H1 (cell line): ENCODE results near the gene ADRM1. TPM values are rescaled to one million over a fixed set of nuclear protein-coding genes. Genes with fewer than 3 reads are reported as not detected.

Experiments used
- CTBP2 ChIP-seq: IDR thresholded peaks from 2 replicates; pipeline ENCODE4 v1.7.0; 2011; ENCODE audit warnings: borderline replicate concordance, mild to moderate bottlenecking, moderate library complexity, mixed read lengths, low read length; ENCODE audit not compliant: insufficient read depth, insufficient read length
- MAX ChIP-seq: IDR thresholded peaks from 2 replicates; pipeline ENCODE4 v1.6.1; 2012; ENCODE audit warnings: inconsistent platforms
- polyA plus RNA-seq, 7 experiments: library from polyadenylated mRNA; depleted of rRNA in 3 of 7; stranded (reverse) in 5 of 7; unstranded in 2 of 7; fragments of >200 nt in 5 of 7; fragments of 200-250 nt in 2 of 7; gene quantifications; 1 replicate in 5 of 7; 2 replicates in 1 of 7; 4 replicates in 1 of 7; pipeline versions ENCODE4 v1.2.1 to v1.2.3, GENCODE V29; 2011 to 2013; ENCODE audit warnings: missing spikeins in 2 of 7, mixed read lengths in 2 of 7
- total RNA-seq: library from RNA; stranded (reverse); fragmentation: NEBNext Ultra II Directional; extraction: Animal tissue kit (Norgen Biotek cat#: 25700); gene quantifications from 2 replicates; pipeline ENCODE4 v1.2.1, GENCODE V29; 2021

Gene ADRM1
- total and polyA plus RNA-seq, 2 of the 8 experiments (the other 6 are each of a cell fraction or from before 2014, with no cell fraction given), result 126 to 214 TPM

- TF ChIP-seq MAX, result no peak
- no peak for TF ChIP-seq CTBP2
- TF ChIP-seq, all 59 proteins: peak for 0
Observed at GRCh38 chr20:62306414-62307187, 3.8 kb downstream of the ADRM1 start (continued).
